GM06990 (cell line): ENCODE results near the gene CERS4.

Experiments
- DNase-seq: peaks from one replicate; pipeline ENCODE4 v3.0.0-alpha.2; 2011; ENCODE audit not compliant: insufficient read length; ENCODE audit errors: extremely low read depth
- H3K27me3 ChIP-seq: replicated peaks from 2 replicates; pipeline ENCODE4 v1.6.0; 2011; ENCODE audit warnings: low read length; ENCODE audit not compliant: control insufficient read depth, insufficient read depth
- H3K36me3 ChIP-seq: 2 replicates; pipeline ENCODE4 v1.5.1; 2011; ENCODE audit warnings: low read length; ENCODE audit not compliant: control insufficient read depth, insufficient read depth
- H3K4me3 ChIP-seq: replicated peaks from 2 replicates; pipeline ENCODE4 v1.5.1; 2011; ENCODE audit warnings: low read depth, mild to moderate bottlenecking, control low read depth, low read length
- CTCF ChIP-seq: IDR thresholded peaks from 2 replicates; pipeline ENCODE4 v1.5.1; 2011; ENCODE audit warnings: low read length, control low read depth, mild to moderate bottlenecking, inconsistent platforms; ENCODE audit not compliant: insufficient read depth, poor library complexity, severe bottlenecking

CERS4 gene

GRCh38 chr19:8302357-8302691 is 93.2 kb downstream of the CERS4 start:
- H3K36me3 ChIP-seq, result peaks cover 7% of the 10 kb centered on the region
- no peak for DNase-seq
- no peaks in the 10 kb centered on the region for H3K27me3 ChIP-seq
- H3K4me3 ChIP-seq, result no peak overlapping the region
- TF ChIP-seq CTCF, result no peak

- no peak for TF ChIP-seq CTCF
- Histone ChIP-seq H3K27me3 (no peaks in the 10 kb centered on the region), H3K36me3 (peaks cover 7% of the 10 kb centered on the region), H3K4me3 (no peak overlapping the region)
- DNase-seq, result no peak
Observed at GRCh38 chr19:8302734-8303133, 93.6 kb downstream of the CERS4 start.

GRCh38 chr19:8304841-8305621 is 95.9 kb downstream of the CERS4 start:
- DNase-seq, result no peak
- Histone ChIP-seq H3K27me3 (no peaks in the 10 kb centered on the region), H3K4me3 (no peak overlapping the region), H3K36me3 (peaks cover 12% of the 10 kb centered on the region)
- no peak for TF ChIP-seq CTCF

- H3K27me3 ChIP-seq, result no peaks in the 10 kb centered on the region
- H3K36me3 ChIP-seq, result peaks cover 13% of the 10 kb centered on the region
- no peak overlapping the region for H3K4me3 ChIP-seq
- TF ChIP-seq CTCF, result no peak
- DNase-seq, result no peak
Observed at GRCh38 chr19:8305798-8306197, 96.6 kb downstream of the CERS4 start.

GRCh38 chr19:8306235-8307054 is 97.3 kb downstream of the CERS4 start:
- Histone ChIP-seq H3K36me3 (peaks cover 14% of the 10 kb centered on the region), H3K4me3 (no peak overlapping the region; the same call in 1 of the 2 replicates)
- DNase-seq, result no peak

More at GRCh38 chr19:8306235-8307054, 97.3 kb downstream of the CERS4 start:
- no peaks in the 10 kb centered on the region for H3K27me3 ChIP-seq
- TF ChIP-seq CTCF, result no peak
